ENCODE measurements around the gene AKAP10. TPM values are rescaled to one million over a fixed set of nuclear protein-coding genes. Genes with fewer than 3 reads are reported as not detected.

AKAP10 gene
- total RNA-seq, 1 donor from 2014 or later: 15.0 TPM

DNA sequence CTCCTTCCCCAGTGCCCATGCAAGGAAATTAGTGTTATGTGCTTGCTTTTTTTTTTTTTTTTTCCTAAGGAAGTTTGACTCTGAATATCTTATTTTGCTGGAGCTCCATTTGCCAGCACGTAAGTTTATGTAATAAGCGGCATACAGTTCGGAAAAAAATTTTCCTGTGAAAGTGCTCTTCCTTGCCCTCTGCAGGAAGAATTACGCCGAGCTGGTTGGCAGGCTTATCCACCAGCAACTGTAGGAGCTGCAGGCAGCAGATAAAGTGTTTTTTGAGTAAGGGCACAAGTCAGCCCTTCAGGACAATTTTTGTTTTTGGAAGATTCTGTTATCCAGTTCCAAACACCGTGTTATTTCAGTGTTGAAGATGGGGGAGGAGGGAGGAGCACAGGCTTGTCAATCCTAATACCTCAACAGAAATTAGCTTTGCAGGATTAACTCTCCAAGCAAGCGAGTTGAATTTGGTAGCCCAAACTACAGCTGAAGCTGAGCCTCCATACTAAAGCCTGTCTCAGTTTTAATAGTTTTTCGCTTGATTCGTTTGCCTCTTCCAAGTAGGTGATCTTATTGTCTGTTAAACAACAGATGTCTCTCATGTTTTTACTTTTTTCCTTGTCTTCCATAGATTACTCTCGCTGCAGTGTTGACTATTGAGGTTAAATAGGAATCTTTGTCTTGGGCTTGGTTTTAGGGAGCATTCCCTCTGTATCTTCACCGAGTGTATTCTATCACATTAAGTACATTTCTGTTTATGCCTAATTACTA lies 32.7 kb upstream of the AKAP10 start:
- H3K27me3 ChIP-seq: no peaks in the 10 kb centered on the region
- H3K27ac ChIP-seq: peak overlapping the region; percentile 85 to 91
- no peaks in the 10 kb centered on the region for H3K4me1 ChIP-seq
- intact Hi-C loops (cut with DNase I): no loop called here
- peak in 1 of 2 donors; percentile 70 for DNase-seq (ENCODE audit: low spot score in 2 of 2)
- H3K9me3 ChIP-seq: no peaks in the 10 kb centered on the region
- H3K36me3 ChIP-seq: no peaks in the 10 kb centered on the region
- H3K4me3 ChIP-seq: peak overlapping the region; percentile 74 to 85
- TF ChIP-seq, protein P1, sequence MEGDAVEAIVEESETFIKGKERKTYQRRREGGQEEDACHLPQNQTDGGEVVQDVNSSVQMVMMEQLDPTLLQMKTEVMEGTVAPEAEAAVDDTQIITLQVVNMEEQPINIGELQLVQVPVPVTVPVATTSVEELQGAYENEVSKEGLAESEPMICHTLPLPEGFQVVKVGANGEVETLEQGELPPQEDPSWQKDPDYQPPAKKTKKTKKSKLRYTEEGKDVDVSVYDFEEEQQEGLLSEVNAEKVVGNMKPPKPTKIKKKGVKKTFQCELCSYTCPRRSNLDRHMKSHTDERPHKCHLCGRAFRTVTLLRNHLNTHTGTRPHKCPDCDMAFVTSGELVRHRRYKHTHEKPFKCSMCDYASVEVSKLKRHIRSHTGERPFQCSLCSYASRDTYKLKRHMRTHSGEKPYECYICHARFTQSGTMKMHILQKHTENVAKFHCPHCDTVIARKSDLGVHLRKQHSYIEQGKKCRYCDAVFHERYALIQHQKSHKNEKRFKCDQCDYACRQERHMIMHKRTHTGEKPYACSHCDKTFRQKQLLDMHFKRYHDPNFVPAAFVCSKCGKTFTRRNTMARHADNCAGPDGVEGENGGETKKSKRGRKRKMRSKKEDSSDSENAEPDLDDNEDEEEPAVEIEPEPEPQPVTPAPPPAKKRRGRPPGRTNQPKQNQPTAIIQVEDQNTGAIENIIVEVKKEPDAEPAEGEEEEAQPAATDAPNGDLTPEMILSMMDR (IDR thresholded peaks at IDR 0.05): peak in 2 of 3 experiments; percentile 48 to 71

DNA sequence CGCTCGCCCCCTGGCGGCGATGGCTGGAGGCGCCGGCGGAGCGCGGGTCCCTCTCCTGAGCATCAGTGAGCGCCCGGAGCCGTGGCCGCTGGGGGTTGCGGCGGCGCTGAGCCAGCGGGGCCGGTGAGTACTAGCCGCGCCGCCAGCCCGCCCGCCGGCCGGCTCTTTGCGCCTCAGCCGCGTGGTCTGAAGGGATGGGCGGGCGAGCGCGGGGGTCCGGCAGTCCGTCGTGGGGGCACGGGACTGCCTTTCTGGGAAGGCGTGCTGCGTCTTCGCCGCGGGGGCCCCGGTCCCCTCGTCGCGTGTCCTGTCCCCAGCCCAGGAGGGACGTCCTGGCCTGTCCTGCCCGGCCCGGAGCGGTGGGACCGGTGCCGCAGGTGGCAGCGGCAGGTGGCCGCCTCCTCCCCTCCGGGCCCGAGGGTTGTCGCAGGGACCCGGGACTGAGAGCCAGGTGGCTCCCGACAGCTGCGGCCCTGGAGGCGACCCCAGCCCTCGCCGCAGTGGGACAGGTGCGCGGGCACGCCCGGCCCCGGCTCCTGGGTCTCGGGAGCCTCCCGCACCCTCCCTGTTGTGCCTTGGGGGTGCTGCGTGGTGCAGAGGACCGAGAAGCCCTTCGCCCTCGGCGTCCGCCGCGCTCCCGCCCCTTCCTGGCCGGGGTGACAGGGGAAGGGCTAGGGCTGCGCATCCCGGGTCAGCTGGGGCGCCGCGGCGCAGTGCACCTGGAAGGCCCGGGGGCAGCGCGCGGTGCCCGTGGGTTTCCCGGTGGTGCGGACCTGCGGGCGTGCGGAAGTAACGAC lies 31.9 kb upstream of the AKAP10 start, which contains the start of gene SPECC1:
TSS of gene SPECC1 (plus strand) at position 58 of the 797 bp plus-strand sequence. CDS start 87,293 bp downstream, outside the sequence.
- Histone ChIP-seq H3K27me3 (no peaks in the 10 kb centered on the region), H3K27ac (peak within 1 kb of the TSS; percentile 85 to 91), H3K9me3 (no peaks in the 10 kb centered on the region), H3K4me1 (no peaks in the 10 kb centered on the region), H3K36me3 (no peaks in the 10 kb centered on the region), H3K4me3 (peak within 1 kb of the TSS; percentile 74 to 85)
- intact Hi-C loops (cut with DNase I): loop anchor here (1.0 to 5.0 kb wide), 3 partner anchors 55 to 108 kb away; no protein-coding TSS in a partner anchor
- TF ChIP-seq, protein P1 (IDR thresholded peaks at IDR 0.05): peak in 1 of 3 experiments; percentile 99
- peak; percentile 50 to 93 for DNase-seq (ENCODE audit: low spot score in 2 of 2)

DNA sequence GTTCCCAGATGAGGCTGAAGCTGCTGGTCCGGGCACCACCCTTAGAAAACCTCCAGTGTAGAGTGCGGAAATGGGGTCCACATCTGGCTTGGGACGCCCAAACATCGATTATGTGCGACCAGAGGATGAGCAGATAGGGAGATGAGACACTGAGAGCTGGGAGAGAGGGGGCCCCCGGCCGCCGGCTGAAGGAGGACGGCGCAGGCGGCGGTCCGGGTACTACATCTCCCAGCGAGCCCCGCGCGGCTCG lies 31.3 kb upstream of the AKAP10 start:
- Histone ChIP-seq H3K27me3 (no peaks in the 10 kb centered on the region), H3K4me1 (no peaks in the 10 kb centered on the region), H3K27ac (peak overlapping the region; percentile 85 to 91), H3K4me3 (peak overlapping the region; percentile 74 to 85), H3K36me3 (no peaks in the 10 kb centered on the region), H3K9me3 (no peaks in the 10 kb centered on the region)
- TF ChIP-seq, protein P1 (IDR thresholded peaks at IDR 0.05): peak in 2 of 3 experiments; percentile 90 to 91
- DNase-seq (ENCODE audit: low spot score in 2 of 2): no peak
- intact Hi-C loops (cut with DNase I): loop anchor here (1.0 to 5.0 kb wide), 3 partner anchors 56 to 108 kb away; no protein-coding TSS in a partner anchor

DNA sequence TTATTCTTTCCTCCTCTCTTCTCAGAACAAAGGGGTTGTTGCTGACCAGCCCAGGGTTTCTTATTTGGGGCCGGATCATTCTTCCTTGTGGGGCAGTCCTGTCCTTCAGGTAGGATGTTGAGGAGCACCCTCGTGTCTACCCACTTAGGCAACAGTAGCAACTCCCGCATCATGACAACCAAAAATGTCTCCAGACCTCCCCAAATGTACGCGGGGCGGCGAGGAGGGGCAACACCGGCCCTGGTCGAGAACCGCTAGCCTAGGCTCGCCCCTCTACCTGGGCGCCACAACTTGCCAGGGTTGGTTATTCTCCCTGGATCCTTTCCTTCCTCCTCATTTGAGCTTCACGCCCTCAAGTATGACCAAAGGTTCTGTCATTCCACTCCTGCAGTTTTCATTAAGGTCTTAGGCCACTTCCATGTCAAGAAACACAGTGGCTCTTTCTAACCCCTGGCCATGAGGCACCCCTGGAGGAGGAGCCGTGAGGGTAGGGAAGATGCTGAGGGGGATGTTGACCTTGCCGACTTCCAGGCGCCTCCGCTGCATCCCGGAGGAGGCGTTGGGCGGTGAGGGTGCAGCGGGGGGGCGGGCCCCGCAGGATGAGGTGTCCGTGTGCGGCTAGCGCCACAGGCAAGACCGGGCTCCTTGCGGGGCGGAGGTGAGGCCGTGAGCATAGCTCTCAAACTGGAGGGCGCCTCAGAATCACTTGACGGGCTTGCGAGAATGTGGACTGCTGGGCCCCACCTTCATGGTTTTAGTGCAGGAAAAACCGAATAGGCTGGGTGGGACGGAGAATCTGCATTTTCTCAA lies 30.8 kb upstream of the AKAP10 start:
- intact Hi-C loops (cut with DNase I): loop anchor here (1.0 to 5.0 kb wide), 3 partner anchors 56 to 109 kb away; no protein-coding TSS in a partner anchor
- peak overlapping the region; percentile 85 to 91 for H3K27ac ChIP-seq
- no peaks in the 10 kb centered on the region for H3K36me3 ChIP-seq
- no peaks in the 10 kb centered on the region for H3K9me3 ChIP-seq
- peak overlapping the region; percentile 74 to 85 for H3K4me3 ChIP-seq
- H3K27me3 ChIP-seq: no peaks in the 10 kb centered on the region
- H3K4me1 ChIP-seq: no peaks in the 10 kb centered on the region
- peak in 1 of 2 donors; percentile 69 for DNase-seq (ENCODE audit: low spot score in 2 of 2)
- TF ChIP-seq, protein P1 (IDR thresholded peaks at IDR 0.05): no peak

DNA sequence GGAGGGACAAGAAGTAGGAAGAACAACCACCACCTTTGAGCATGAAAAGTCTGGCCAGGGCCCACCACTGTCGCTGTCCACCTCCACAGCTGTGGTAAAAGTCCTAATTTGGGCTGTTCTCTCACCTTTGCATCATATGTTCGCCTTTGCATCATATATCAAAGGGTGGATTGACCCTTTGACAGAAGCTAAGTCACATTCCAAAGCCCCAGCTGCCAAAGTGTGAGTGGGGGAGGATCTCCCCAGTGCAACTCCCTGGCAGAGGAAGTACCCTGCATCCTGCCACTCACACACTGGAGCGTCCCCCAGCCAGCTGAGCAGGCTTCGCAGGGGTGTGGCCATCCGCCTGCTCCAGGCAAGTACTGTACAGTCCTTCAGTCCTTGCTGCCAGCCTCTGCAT lies 18.9 kb upstream of the AKAP10 start:
- Histone ChIP-seq H3K36me3 (no peaks in the 10 kb centered on the region), H3K9me3 (no peaks in the 10 kb centered on the region), H3K4me1 (peaks cover 2 to 3% of the 10 kb centered on the region in 2 donors), H3K27ac (no peak overlapping the region), H3K4me3 (no peak overlapping the region), H3K27me3 (no peaks in the 10 kb centered on the region)
- DNase-seq (ENCODE audit: low spot score in 2 of 2): no peak
- TF ChIP-seq, protein P1 (IDR thresholded peaks at IDR 0.05): no peak
- intact Hi-C loops (cut with DNase I): loop anchor here (10.0 kb wide), 1 partner anchor 228 kb away; no protein-coding TSS in a partner anchor

All from ascending aorta (tissue), 2 donors.